Measurements from ENCODE around the gene ANGEL2. TPM values are rescaled to one million over a fixed set of nuclear protein-coding genes. Genes with fewer than 3 reads are reported as not detected.

Gene ANGEL2
- total and polyA plus RNA-seq, 2 of the 4 experiments (the other 2 are of a cell fraction) = 13.4 to 44.1 TPM

- Histone ChIP-seq H4K20me1 (ENCODE audit: insufficient read depth, low read length) (no peaks in the 10 kb centered on the region), H3K18ac (ENCODE audit: low read depth, low read length) (no peak overlapping the region), H3K4me1 (ENCODE audit: control insufficient read depth, insufficient read depth, low read length) (peaks cover 3% of the 10 kb centered on the region; the same call in 1 of the 2 replicates), H4K5ac (ENCODE audit: low read depth, low read length) (no peak overlapping the region), H3K4me2 (ENCODE audit: low read depth, low read length) (no peak overlapping the region), H3K9ac (ENCODE audit: low read depth, low read length) (no peak overlapping the region), H3K14ac (replicated peaks; ENCODE audit: low read depth, low read length) (no peak overlapping the region), H3K4me3 (ENCODE audit: insufficient read depth, low read depth, low read length) (no peak overlapping the region), H2BK5ac (ENCODE audit: low read depth, low read length, poor library complexity, severe bottlenecking) (no peak overlapping the region), H2BK15ac (ENCODE audit: low read depth, low read length) (no peak overlapping the region), H2AFZ (replicated peaks; ENCODE audit: low read length, poor library complexity) (no peak overlapping the region), H3K27me3 (ENCODE audit: control insufficient read depth, insufficient read depth, low read length) (no peaks in the 10 kb centered on the region), H3K9me3 (ENCODE audit: control insufficient read depth, insufficient read depth, low read length) (no peaks in the 10 kb centered on the region), H2BK20ac (ENCODE audit: low read depth, low read length) (no peak overlapping the region), H2AK5ac (ENCODE audit: low read depth, low read length) (no peak overlapping the region), H3K27ac (ENCODE audit: insufficient read depth, low read length) (no peak overlapping the region), H3K4ac (ENCODE audit: low read depth, low read length) (no peak overlapping the region), H4K8ac (ENCODE audit: low read depth in 2 of 2, low read length in 2 of 2) (no peak overlapping the region), H2BK120ac (ENCODE audit: low read depth, low read length) (no peak overlapping the region), H4K91ac (ENCODE audit: insufficient read depth, low read depth, low read length) (no peak overlapping the region), H3K36me3 (ENCODE audit: control insufficient read depth, insufficient read depth, low read length) (peaks cover 20% of the 10 kb centered on the region), H3K56ac (ENCODE audit: extremely low read depth, insufficient read depth, low read length) (no peak overlapping the region), H2AK9ac (replicated peaks; ENCODE audit: low read depth, low read length, poor library complexity) (no peak overlapping the region), H3K9me1 (ENCODE audit: insufficient read depth, low read length) (no peaks in the 10 kb centered on the region), H3K79me1 (ENCODE audit: low read depth in 1 of 2, low read length in 2 of 2) (no peaks in the 10 kb centered on the region), H3K23ac (ENCODE audit: low read depth, low read length) (no peak overlapping the region)
- TF ChIP-seq CHD1 (IDR thresholded peaks at IDR 0.05; ENCODE audit: low read depth, low read length) (no peak), RAD21 (IDR thresholded peaks at IDR 0.05; ENCODE audit: low read length) (peak; percentile 34; the same call in 1 of the 2 replicates), USF2 (IDR thresholded peaks at IDR 0.05; ENCODE audit: low read depth, low read length) (no peak), BHLHE40 (IDR thresholded peaks at IDR 0.05; ENCODE audit: low read depth, low read length) (no peak), POLR2A (IDR thresholded peaks at IDR 0.05; ENCODE audit: low read depth, low read length) (no peak), NFE2L2 (IDR thresholded peaks at IDR 0.05; ENCODE audit: low read depth, low read length) (no peak), RCOR1 (IDR thresholded peaks at IDR 0.05; ENCODE audit: insufficient replicate concordance, low read length) (no peak), FOS (IDR thresholded peaks at IDR 0.05; ENCODE audit: low read depth, low read length) (no peak), MAZ (IDR thresholded peaks at IDR 0.05; ENCODE audit: borderline replicate concordance, low read depth, low read length) (no peak), ELK1 (IDR thresholded peaks at IDR 0.05; ENCODE audit: borderline replicate concordance, low read depth, low read length) (no peak), MAFK (IDR thresholded peaks at IDR 0.05; ENCODE audit: low read depth, low read length) (no peak), CTCF (conservative IDR thresholded peaks at IDR 0.05; ENCODE audit: low read depth, low read length) (peak; percentile 47), SMC3 (IDR thresholded peaks at IDR 0.05; ENCODE audit: low read depth, low read length) (no peak), CEBPB (IDR thresholded peaks at IDR 0.05; ENCODE audit: low read depth, low read length) (peak; percentile 13; the same call in 1 of the 2 replicates), RFX5 (IDR thresholded peaks at IDR 0.05; ENCODE audit: low read depth, low read length) (no peak), MXI1 (IDR thresholded peaks at IDR 0.05; ENCODE audit: borderline replicate concordance, low read depth, low read length) (no peak)
- POLR2A ChIA-PET (ENCODE audit: unreplicated experiment) = no interaction called here
- 79% methylated on average over 6 of the region's 8 CpGs; no CpG with 5 or more reads in 1 of the 2 experiments for WGBS, 2 experiments (ENCODE audit: extremely low coverage in 2 of 2, insufficient read length in 1 of 2)
- peak; percentile 64 for DNase-seq
- CTCF ChIA-PET = interaction anchor here (0.7 to 1.2 kb wide), 4 partner anchors 9 to 156 kb away, joined by 3 to 4 read pairs (median 4); no protein-coding TSS in a partner anchor
- in situ Hi-C loops (cut with MboI; ENCODE audit: low sequenced_read_pairs) = no loop called here
- ATAC-seq (ENCODE audit: low read depth) = peak; percentile 94
- intact Hi-C loops (cut with micrococcal nuclease) = no loop called here
- dilution Hi-C loops (cut with HindIII; ENCODE audit: low sequenced_read_pairs, unreplicated experiment) = no loop called here
- BruUV-seq (replicated peaks) = no TSS peak
Measured at GRCh38 chr1:212967801-212968200, 47.9 kb downstream of the ANGEL2 start.
